ENCODE results near the gene IL36G. TPM values are rescaled to one million over a fixed set of nuclear protein-coding genes. Genes with fewer than 3 reads are reported as not detected.

Gene IL36G
- total and polyA plus RNA-seq, 9 of the 15 experiments (the other 6 are each of a cell fraction or from before 2014, with no cell fraction given): not detected

GRCh38 chr2:112940859-112941625 lies 36.8 kb upstream of the IL36G start:
- POLR2A ChIA-PET: interaction anchor here (0.6 to 1.5 kb wide), 7 partner anchors 15 to 296 kb away, joined by 3 to 11 read pairs (median 4); partner anchors contain the start of gene SLC20A1
- H3K27ac ChIP-seq (ENCODE audit: extremely low read depth, low read depth, low read length): no peak overlapping the region
- H2AFZ ChIP-seq (ENCODE audit: low read depth, low read length): no peak overlapping the region
- FAIRE-seq (no peak), DNase-seq (ENCODE audit: extremely low read depth in 1 of 4, low spot score in 3 of 4) (no peak), ATAC-seq (no peak)
- no peaks in the 10 kb centered on the region for H3K9me1 ChIP-seq (ENCODE audit: control insufficient read depth, insufficient read depth, low read length)
- H3K4me1 ChIP-seq (replicated peaks in 1 of 2; ENCODE audit: control insufficient read depth in 2 of 2, insufficient read depth in 2 of 2, low read length in 2 of 2): peaks cover 0 to 9% of the 10 kb centered on the region in 2 experiments; a peak in 2 of 5 replicates
- no peak overlapping the region for H3K4me3 ChIP-seq
- H3K4me2 ChIP-seq (ENCODE audit: insufficient read depth, low read length): no peak overlapping the region
- intact Hi-C loops (cut with micrococcal nuclease) (loop anchor here (1.0 to 5.0 kb wide), 5 partner anchors 54 to 339 kb away; no protein-coding TSS in a partner anchor), in situ Hi-C loops (cut with MboI) (no loop called here)
- H3K9ac ChIP-seq (ENCODE audit: insufficient read depth in 1 of 2, low read depth in 2 of 2, low read length in 2 of 2): no peak overlapping the region
- 13% methylated on average over 2 of the region's 3 CpGs for whole genome bisulfite sequencing (ENCODE audit: insufficient coverage, low coverage, missing lambda C conversion rate)
- no peaks in the 10 kb centered on the region for H3K79me2 ChIP-seq (ENCODE audit: control insufficient read depth, insufficient read depth, low read length)
- H3K9me3 ChIP-seq (replicated peaks; ENCODE audit: control insufficient read depth, insufficient read depth, low read depth, low read length): no peaks in the 10 kb centered on the region
- CTCF ChIA-PET (ENCODE audit: low intra/inter-chr PET ratio): interaction anchor here (0.7 to 1.6 kb wide), 5 partner anchors 191 to 681 kb away, joined by 3 to 12 read pairs (median 4); no protein-coding TSS in a partner anchor
- no peaks in the 10 kb centered on the region for H3K36me3 ChIP-seq (ENCODE audit: control insufficient read depth, insufficient read depth, low read length)
- H4K20me1 ChIP-seq (replicated peaks; ENCODE audit: control insufficient read depth, insufficient read depth, low read length): no peaks in the 10 kb centered on the region
- BruUV-seq (replicated peaks): no TSS peak
- H3K27me3 ChIP-seq (ENCODE audit: control insufficient read depth in 2 of 2, insufficient read depth in 2 of 2, low read length in 2 of 2): no peaks in the 10 kb centered on the region
- TF ChIP-seq NONO (IDR thresholded peaks at IDR 0.05; ENCODE audit: low read depth in 2 of 2, low read length in 1 of 2) (no peak), ZNF12 (CRISPR knock-in tag; IDR thresholded peaks at IDR 0.05) (no peak), NR2C2 (CRISPR knock-in tag; IDR thresholded peaks at IDR 0.05) (no peak), NR2C2 (tag; IDR thresholded peaks at IDR 0.05) (no peak), MED1 (CRISPR knock-in tag; IDR thresholded peaks at IDR 0.05; ENCODE audit: borderline replicate concordance) (no peak), HNRNPLL (IDR thresholded peaks at IDR 0.05; ENCODE audit: low read depth, low read length, poor library complexity, severe bottlenecking) (no peak), JUN (IDR thresholded peaks at IDR 0.05; ENCODE audit: borderline replicate concordance, low read depth, low read length) (no peak), JUN (CRISPR knock-in tag; IDR thresholded peaks at IDR 0.05; ENCODE audit: borderline replicate concordance) (no peak), ZBTB33 (CRISPR knock-in tag; IDR thresholded peaks at IDR 0.05) (no peak), CBX2 (IDR thresholded peaks at IDR 0.05; ENCODE audit: insufficient read depth, low read length, poor library complexity, severe bottlenecking) (no peak), POLR3G (IDR thresholded peaks at IDR 0.05; ENCODE audit: extremely low read depth, insufficient read length, insufficient replicate concordance) (no peak), RREB1 (CRISPR knock-in tag; IDR thresholded peaks at IDR 0.05) (no peak)

All from K562 (cell line).